DOHH2 (cell line): ENCODE data around the gene GNLY.

ENCODE experiments used
- EZH2phosphoT487 ChIP-seq: fragments of 200-600 bp; sonication (generic); IDR thresholded peaks from 2 replicates; pipeline ENCODE4 v1.6.1; 2017; ENCODE audit warnings: borderline replicate concordance, mild to moderate bottlenecking, antibody characterized with exemption, low read length, moderate library complexity, mixed read lengths
- TF ChIP-seq, protein P1 (sequence below): fragments of 200-600 bp; sonication (generic); IDR thresholded peaks from one replicate; pipeline ENCODE4 v1.5.1; 2014; ENCODE audit warnings: antibody characterized with exemption, mild to moderate bottlenecking, low read depth, low read length; ENCODE audit not compliant: poor library complexity, severe bottlenecking

DNA sequence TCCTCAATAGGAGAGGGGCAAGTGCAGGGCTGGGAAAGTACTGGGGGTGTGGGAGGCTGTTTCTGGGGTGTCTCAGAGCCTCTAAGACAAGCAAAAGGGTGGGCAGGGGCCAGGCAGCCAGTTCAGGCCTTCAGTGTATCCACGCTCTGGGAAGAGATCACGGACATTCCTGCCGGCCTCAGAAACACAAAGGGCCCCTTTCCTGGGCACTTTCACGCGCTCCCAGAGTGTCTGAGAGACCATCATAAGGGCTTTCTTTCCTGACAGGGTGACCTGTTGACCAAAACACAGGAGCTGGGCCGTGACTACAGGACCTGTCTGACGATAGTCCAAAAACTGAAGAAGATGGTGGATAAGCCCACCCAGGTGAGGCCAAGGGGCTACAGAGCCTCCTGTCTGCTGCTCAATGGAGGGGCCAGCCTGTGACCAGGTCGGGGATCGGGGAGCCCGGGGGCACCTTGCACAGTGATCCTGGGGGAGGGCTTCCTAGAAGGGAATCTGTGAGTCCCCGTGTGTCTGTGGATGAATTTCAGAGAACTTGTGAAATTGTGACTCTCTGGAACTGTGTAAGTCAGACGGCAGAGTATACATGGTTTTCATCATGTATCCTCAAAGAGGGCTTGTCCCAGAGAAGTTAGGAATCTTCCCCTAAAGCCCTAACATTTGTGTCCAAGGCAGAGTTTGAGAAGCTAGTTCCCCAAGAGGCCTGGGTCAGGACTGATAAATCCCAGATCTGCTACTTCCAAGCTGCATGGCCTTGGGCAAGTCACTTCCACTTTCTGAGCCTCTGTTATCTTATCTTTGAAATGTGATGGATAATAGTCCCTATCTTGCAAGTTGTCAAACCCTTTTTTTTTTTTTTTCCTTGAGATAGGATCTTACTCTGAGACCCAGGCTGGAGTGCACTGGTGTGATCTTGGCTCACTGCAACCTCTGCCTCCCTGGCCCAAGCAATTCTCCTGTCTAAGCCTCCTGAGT is 1.8 kb downstream of the GNLY start:
- TF ChIP-seq, protein P1, sequence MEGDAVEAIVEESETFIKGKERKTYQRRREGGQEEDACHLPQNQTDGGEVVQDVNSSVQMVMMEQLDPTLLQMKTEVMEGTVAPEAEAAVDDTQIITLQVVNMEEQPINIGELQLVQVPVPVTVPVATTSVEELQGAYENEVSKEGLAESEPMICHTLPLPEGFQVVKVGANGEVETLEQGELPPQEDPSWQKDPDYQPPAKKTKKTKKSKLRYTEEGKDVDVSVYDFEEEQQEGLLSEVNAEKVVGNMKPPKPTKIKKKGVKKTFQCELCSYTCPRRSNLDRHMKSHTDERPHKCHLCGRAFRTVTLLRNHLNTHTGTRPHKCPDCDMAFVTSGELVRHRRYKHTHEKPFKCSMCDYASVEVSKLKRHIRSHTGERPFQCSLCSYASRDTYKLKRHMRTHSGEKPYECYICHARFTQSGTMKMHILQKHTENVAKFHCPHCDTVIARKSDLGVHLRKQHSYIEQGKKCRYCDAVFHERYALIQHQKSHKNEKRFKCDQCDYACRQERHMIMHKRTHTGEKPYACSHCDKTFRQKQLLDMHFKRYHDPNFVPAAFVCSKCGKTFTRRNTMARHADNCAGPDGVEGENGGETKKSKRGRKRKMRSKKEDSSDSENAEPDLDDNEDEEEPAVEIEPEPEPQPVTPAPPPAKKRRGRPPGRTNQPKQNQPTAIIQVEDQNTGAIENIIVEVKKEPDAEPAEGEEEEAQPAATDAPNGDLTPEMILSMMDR, result no peak
- TF ChIP-seq EZH2phosphoT487, result no peak
